Breast epithelium (tissue), 3 donors: ENCODE results near the gene SLAIN2.

ENCODE experiments used
- CTCF ChIP-seq, 3 donors: fragments of 450-650 bp; IDR thresholded peaks; one replicate each; pipeline ENCODE4 v1.5.1; 2016 to 2017; ENCODE audit warnings: antibody characterized with exemption in 3 of 3, mild to moderate bottlenecking in 3 of 3, moderate library complexity in 3 of 3
- POLR2A ChIP-seq: fragments of 450-650 bp; IDR thresholded peaks from one replicate; pipeline ENCODE4 v1.6.1; 2016; ENCODE audit warnings: antibody characterized with exemption, mild to moderate bottlenecking, moderate library complexity

- no peak for TF ChIP-seq CTCF (IDR thresholded peaks at IDR 0.05)
- no peak for TF ChIP-seq POLR2A
Measured at GRCh38 chr4:48439988-48440387, 98.7 kb downstream of the SLAIN2 start.
